Ammon's horn (tissue), 1 donor: ENCODE results near the gene C15orf39.
"Not testable (repeated sequence)": the region's sequence is repeated elsewhere in the genome, so short reads cannot be mapped to it uniquely, and the experiment has no call there.

ENCODE experiments used
- DNase-seq: peaks from one replicate; pipeline ENCODE4 v3.0.0-alpha.2; 2016; ENCODE audit warnings: low spot score

C15orf39 gene

DNA sequence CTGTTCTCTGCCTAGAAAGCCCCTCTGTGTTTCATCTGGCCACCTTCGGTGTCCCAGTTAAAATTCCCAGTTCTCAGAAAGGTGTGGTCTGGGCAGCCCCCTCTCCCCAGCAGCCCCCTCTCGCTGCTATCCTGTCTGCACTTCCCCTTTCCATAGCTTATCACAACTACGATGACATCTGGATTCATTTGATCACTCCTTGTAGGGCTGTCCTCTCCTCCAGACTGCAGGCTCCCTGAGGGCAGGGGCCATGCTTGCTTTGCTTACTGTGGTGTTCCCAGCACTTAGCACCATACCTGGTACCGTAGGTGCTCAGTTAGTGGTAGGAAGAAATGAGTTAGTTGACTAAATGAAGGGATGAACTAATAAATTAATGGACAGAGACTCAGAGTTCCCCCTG lies 30.2 kb downstream of the C15orf39 start:
- DNase-seq = no peak

DNA sequence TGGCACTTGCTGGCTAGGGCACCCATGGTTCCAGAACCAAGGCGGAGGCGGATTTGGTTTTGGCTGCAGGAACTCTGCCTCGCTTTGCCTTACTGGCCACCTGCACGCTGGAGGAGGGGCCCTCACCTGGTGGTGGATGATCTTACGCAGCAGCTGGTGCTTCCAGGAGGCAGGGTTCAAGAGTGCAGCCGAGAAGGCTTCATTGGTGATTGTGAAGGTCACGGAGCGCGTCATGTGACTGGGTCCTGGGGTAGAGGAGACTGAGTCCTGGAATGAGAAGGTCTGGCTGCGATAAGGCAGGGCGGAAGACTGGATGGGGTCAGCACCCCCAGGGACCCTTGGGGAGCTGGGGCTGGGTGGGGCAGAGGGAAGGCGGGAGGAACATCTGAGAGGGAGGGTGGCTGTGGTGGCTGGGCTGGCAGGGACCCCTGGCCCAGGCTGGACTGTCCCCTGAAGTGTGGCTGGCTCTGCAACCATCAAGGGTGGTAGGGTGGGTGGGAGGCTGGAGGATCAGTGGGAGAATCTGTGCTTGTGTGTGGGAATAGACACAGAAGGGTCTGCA lies 30.7 kb downstream of the C15orf39 start:
- no peak for DNase-seq

DNA sequence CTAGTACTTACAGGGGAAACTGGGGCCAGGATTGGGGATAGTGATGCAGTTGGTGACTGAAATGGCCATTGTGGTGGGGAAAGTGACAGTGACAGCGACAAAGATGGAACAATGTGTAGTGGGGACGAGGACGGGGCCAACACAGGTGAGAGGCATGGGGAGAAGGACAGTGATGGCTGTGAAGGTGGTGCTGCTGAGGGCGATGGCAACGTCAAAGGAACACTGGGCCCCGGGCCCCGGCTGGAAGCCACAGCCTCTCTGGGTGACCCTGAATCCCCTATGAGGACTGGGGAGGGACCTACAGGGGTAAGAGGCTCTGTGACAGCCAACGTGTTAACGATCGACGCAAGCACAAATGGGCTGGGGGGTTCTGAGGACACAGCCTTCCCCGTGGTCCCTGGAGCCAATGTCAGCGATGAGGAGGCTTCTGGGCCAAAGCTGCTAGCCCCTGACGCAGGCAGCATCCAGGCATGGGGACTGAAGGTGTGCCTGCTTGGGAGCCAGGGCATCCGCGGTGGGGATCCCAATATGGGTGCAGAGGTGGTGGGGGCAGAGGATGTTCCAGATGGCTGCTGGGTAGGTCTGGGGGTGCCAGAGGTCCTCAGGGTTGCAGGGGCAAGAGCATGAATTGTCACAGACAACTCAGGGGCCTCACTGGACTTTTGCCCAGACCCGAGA lies 31.3 kb downstream of the C15orf39 start:
- DNase-seq = no peak

GRCh38 chr15:75233504-75234190 lies 32.0 kb downstream of the C15orf39 start:
- DNase-seq = no peak

DNA sequence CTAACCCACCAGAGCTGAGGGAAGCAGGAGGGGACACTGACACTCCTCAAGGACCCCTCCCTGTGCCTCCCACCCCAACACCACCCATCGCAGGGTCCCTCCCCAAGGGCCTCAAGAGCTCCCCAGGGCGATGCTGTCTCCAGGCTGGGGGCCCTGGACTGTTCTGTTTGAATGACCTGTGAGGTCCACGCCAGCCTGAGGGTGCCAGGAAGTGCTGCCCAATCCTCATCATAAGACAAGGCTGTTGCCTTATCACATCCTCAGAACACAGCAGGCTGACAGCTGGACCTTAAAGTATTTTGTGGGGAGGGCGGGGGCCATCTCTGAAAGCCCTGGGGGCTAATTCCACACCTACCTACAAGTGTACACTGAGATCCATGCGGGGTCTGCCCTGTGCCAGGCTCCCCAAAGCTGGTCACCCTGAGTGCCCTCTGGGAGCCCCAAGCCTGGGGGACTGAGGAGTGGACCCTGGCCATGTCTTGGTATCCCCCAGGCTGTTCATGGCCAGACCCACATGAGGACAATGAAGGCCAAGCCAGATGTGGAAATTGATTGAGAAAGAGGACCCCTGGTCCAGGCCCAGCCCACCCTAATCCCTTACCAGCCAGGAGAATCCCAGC lies 32.6 kb downstream of the C15orf39 start:
- no peak for DNase-seq

- no peak for DNase-seq
Observed at GRCh38 chr15:75235051-75235673, 33.5 kb downstream of the C15orf39 start.

GRCh38 chr15:75235760-75236729 lies 34.4 kb downstream of the C15orf39 start:
- no peak for DNase-seq

- no peak for DNase-seq
Observed at GRCh38 chr15:75237316-75237982, 35.8 kb downstream of the C15orf39 start.

DNA sequence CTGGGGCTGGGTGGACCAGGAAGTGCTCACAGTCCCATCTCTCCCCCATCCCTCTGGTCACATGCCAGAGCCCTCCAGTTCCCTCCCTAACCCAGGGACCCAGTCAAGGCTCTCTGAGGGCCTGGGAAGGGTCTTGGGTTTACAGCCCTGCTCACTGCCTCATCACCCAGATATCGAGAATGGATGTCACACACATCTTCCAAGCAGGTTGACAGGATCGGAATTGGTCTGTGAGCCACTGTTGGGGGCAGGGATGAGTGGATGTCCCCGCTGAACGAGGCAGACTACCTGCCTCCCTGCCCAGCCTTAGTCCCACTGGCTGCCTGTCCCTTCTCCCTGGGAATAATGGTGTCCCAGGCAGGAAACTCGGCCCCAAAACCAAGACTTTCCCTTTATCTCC lies 36.5 kb downstream of the C15orf39 start:
- no peak for DNase-seq

- DNase-seq = not testable (repeated sequence)
Observed at GRCh38 chr15:75245741-75246140, 44.1 kb downstream of the C15orf39 start.

DNA sequence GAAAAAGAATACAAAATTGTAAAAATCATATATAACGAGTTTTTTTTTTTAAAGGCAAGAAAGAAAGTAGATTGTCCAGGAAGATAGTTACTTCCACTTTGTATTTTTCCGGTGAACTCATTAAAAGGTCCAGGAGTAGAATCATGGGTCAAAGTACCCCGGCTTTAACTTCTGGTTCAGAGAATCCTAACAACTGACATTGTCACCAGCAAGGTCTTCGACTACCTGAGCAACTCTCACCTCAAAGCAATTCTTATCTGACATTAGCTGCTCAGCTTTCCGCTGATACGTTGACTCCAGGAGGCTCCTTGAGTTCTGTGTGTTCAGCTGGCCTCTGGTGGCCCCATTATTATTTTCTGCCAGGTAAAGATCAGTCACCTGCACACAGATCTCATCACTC lies 47.3 kb downstream of the C15orf39 start:
- not testable (repeated sequence) for DNase-seq

- DNase-seq = no peak
Observed at GRCh38 chr15:75249726-75250125, 48.0 kb downstream of the C15orf39 start.

GRCh38 chr15:75251343-75251742 lies 49.7 kb downstream of the C15orf39 start:
- not testable (repeated sequence) for DNase-seq

- DNase-seq = not testable (repeated sequence)
Observed at GRCh38 chr15:75252285-75252684, 50.6 kb downstream of the C15orf39 start.

DNA sequence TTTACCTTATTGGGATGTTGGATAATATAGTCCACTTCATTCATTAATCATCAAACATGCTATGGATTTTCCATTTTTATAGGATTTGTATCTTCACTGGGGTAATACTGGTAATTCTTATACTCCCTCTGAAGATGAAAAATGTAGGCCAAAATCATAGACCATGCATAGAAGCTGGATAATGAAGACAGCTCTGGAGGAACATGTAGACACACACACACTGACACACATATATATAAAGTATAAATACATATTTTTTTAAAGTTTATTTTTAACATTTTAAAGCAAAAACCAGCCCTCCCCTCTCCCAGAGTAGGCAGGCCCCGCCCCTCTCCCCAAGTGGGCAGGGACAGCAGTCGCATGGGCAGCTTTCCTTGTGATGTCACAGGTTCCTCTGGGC lies 56.4 kb downstream of the C15orf39 start, which contains the start of gene GOLGA6C:
GOLGA6C (plus strand) TSS at position 301 of the 400 bp plus-strand sequence. CDS start 265 bp downstream, outside the sequence.
- DNase-seq = not testable (repeated sequence)

- not testable (repeated sequence) for DNase-seq
Observed at GRCh38 chr15:75258620-75259343, 57.1 kb downstream of the C15orf39 start.

DNA sequence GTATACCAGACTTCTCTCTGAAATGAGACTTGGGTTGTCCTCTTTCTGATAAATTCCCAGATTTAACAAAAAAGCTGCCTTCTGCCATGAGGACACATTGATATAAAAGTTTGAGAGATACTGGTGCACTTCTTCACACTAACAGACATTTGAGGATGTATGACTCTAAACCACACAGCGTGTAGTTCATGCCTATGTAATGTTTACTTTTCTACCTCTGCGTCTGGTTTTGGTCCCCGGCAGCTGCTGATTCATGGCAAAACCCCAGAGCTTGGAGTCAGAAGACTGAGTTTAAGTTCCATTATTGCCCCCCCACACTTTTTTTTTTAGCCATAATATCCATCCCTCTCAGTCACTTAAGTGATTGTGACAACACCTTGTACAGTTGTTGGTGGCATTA lies 58.2 kb downstream of the C15orf39 start:
- DNase-seq = not testable (repeated sequence)
